ENCODE data around the gene PCDH9. TPM values are rescaled to one million over a fixed set of nuclear protein-coding genes. Genes with fewer than 3 reads are reported as not detected.

The PCDH9 gene
- total RNA-seq, 1 experiment from 2014 or later, result 10.1 TPM

DNA sequence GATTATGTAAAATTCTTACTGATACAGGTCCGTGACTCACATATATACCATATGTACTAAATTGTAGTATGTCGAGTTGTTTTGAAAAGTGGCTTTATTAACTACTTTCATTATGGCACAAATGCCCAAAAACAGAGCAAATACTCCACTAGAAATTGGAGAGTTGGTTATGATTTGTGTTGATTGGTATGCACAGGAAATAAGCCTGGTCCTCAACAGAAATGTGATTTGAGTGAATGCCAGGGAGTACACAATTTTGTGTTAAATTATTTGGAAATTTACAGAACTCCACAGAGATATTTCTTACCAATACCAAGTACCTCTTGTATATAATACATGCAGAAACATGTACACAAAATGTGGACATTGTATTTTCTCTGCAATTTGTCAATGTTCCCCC lies 676.7 kb downstream of the PCDH9 start:
- no peaks in the 10 kb centered on the region for H3K9me3 Mint-ChIP-seq (ENCODE audit: unreplicated experiment)
- H3K36me3 Mint-ChIP-seq (ENCODE audit: insufficient read depth, unreplicated experiment), result no peaks in the 10 kb centered on the region
- CTCF ChIA-PET, result interaction anchor here (0.6 kb wide), 1 partner anchor 11 kb away, joined by 4 read pairs; no protein-coding TSS in a partner anchor
- BruUV-seq (replicated peaks), result no TSS peak
- H3K4me1 Mint-ChIP-seq (ENCODE audit: insufficient read depth, unreplicated experiment), result no peaks in the 10 kb centered on the region
- intact Hi-C loops (cut with micrococcal nuclease), result no loop called here
- no peak overlapping the region for H3K4me3 Mint-ChIP-seq (ENCODE audit: unreplicated experiment)
- H3K27me3 Mint-ChIP-seq (ENCODE audit: insufficient read depth, unreplicated experiment), result no peaks in the 10 kb centered on the region
- POLR2A ChIA-PET, result no interaction called here
- no peak for DNase-seq (ENCODE audit: unreplicated experiment)
- TF ChIP-seq, protein P1, sequence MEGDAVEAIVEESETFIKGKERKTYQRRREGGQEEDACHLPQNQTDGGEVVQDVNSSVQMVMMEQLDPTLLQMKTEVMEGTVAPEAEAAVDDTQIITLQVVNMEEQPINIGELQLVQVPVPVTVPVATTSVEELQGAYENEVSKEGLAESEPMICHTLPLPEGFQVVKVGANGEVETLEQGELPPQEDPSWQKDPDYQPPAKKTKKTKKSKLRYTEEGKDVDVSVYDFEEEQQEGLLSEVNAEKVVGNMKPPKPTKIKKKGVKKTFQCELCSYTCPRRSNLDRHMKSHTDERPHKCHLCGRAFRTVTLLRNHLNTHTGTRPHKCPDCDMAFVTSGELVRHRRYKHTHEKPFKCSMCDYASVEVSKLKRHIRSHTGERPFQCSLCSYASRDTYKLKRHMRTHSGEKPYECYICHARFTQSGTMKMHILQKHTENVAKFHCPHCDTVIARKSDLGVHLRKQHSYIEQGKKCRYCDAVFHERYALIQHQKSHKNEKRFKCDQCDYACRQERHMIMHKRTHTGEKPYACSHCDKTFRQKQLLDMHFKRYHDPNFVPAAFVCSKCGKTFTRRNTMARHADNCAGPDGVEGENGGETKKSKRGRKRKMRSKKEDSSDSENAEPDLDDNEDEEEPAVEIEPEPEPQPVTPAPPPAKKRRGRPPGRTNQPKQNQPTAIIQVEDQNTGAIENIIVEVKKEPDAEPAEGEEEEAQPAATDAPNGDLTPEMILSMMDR (IDR thresholded peaks at IDR 0.05; ENCODE audit: unreplicated experiment), result no peak
- no peak overlapping the region for H3K27ac Mint-ChIP-seq (ENCODE audit: low read depth, unreplicated experiment)

DNA sequence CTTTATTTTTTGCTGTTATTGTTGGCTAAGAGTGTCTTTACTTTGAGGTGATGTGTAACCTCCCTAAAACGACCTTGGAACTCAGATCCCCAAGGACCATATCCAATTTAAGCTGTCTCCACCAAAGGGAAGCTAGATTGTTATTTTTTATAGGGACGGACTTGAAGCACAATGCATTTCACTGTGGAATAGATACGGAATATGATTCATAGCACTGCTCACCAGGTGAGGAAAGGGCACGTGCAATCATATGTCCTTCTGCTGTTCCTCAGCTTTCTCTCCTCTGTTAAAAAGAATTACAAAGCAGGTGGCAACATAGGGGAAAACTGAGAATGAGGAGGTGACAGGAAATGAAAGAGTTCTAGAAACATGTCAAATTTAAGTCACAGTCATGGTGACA lies 679.0 kb downstream of the PCDH9 start:
- no TSS peak for BruUV-seq (replicated peaks)
- CTCF ChIA-PET, result no interaction called here
- POLR2A ChIA-PET, result interaction anchor here (0.6 kb wide), 1 partner anchor 1121 kb away, joined by 4 read pairs; no protein-coding TSS in a partner anchor
- Mint-ChIP-seq H3K9me3 (ENCODE audit: unreplicated experiment) (no peaks in the 10 kb centered on the region), H3K36me3 (ENCODE audit: insufficient read depth, unreplicated experiment) (no peaks in the 10 kb centered on the region), H3K4me1 (ENCODE audit: insufficient read depth, unreplicated experiment) (no peaks in the 10 kb centered on the region), H3K27me3 (ENCODE audit: insufficient read depth, unreplicated experiment) (no peaks in the 10 kb centered on the region), H3K27ac (ENCODE audit: low read depth, unreplicated experiment) (no peak overlapping the region), H3K4me3 (ENCODE audit: unreplicated experiment) (no peak overlapping the region)
- TF ChIP-seq, protein P1 (IDR thresholded peaks at IDR 0.05; ENCODE audit: unreplicated experiment), result no peak
- intact Hi-C loops (cut with micrococcal nuclease), result no loop called here
- DNase-seq (ENCODE audit: unreplicated experiment), result no peak

DNA sequence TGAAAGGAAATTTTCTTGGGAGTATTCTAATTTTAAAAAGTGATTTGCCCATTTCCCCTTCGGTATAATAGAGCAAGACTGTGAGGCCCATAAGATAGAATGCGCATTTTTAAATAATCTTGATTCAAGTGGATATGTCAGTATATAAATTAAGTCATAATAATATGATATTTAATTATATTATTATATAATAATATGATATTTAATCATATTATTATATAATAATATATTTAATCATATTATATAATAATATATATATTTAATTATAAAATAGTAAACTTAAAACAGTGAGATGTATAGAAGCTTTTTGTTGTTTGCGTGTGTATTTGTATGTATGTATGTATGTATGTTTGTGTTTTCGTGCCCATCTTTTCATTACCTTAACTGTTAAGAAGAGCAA lies 682.5 kb downstream of the PCDH9 start:
- Mint-ChIP-seq H3K4me1 (ENCODE audit: insufficient read depth, unreplicated experiment) (no peaks in the 10 kb centered on the region), H3K9me3 (ENCODE audit: unreplicated experiment) (no peaks in the 10 kb centered on the region), H3K36me3 (ENCODE audit: insufficient read depth, unreplicated experiment) (no peaks in the 10 kb centered on the region), H3K27me3 (ENCODE audit: insufficient read depth, unreplicated experiment) (no peaks in the 10 kb centered on the region), H3K4me3 (ENCODE audit: unreplicated experiment) (no peak overlapping the region), H3K27ac (ENCODE audit: low read depth, unreplicated experiment) (no peak overlapping the region)
- DNase-seq (ENCODE audit: unreplicated experiment), result no peak
- TF ChIP-seq, protein P1 (IDR thresholded peaks at IDR 0.05; ENCODE audit: unreplicated experiment), result no peak
- ChIA-PET CTCF (no interaction called here), POLR2A (no interaction called here)
- intact Hi-C loops (cut with micrococcal nuclease), result no loop called here
- BruUV-seq (replicated peaks), result no TSS peak

DNA sequence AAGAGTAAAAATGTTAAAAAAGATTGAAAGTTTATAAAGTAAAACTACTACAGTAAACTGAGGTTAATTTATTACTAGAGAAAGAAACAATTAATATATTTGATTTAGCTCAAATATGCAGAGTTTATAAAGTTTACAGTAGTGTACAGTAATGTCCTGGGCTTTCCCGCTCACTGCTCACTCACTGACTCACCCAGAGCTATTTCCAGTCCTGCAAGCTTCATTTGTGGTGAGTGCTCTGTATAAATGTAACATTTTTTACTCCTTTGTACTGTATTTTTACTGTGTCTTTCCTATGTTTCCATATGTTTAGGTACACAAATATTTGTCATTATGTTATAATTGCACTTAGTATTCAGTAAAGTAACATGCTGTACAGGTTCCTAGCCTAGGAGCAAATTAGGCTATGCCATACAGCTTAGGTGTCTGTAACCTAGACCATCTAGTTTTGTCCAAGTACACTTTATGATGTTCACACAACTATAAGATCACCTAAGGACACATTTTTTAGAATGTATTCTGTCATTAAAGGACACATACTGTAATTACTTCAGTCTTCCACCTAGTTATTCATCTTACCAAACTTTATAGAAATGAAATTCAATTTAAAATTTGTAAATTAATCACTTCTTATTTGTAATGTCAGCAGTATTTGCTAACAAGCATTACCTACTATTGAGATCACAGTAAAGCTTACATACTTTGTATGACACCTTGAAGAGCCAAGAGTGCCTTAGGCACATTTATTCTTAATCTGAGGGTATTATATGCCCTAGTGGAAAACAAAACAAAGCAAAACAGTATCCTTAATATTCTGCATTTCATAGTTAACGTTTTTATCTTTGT lies 683.4 kb downstream of the PCDH9 start:
- ChIA-PET CTCF (no interaction called here), POLR2A (no interaction called here)
- Mint-ChIP-seq H3K4me1 (ENCODE audit: insufficient read depth, unreplicated experiment) (no peaks in the 10 kb centered on the region), H3K4me3 (ENCODE audit: unreplicated experiment) (no peak overlapping the region), H3K27ac (ENCODE audit: low read depth, unreplicated experiment) (no peak overlapping the region), H3K36me3 (ENCODE audit: insufficient read depth, unreplicated experiment) (no peaks in the 10 kb centered on the region), H3K9me3 (ENCODE audit: unreplicated experiment) (no peaks in the 10 kb centered on the region), H3K27me3 (ENCODE audit: insufficient read depth, unreplicated experiment) (no peaks in the 10 kb centered on the region)
- DNase-seq (ENCODE audit: unreplicated experiment), result no peak
- no TSS peak for BruUV-seq (replicated peaks)
- intact Hi-C loops (cut with micrococcal nuclease), result no loop called here
- TF ChIP-seq, protein P1 (IDR thresholded peaks at IDR 0.05; ENCODE audit: unreplicated experiment), result no peak

All from MCF 10A (cell line).